HUES6 (cell line): ENCODE measurements around the gene ZNF738.

Source experiments
- H3K27ac ChIP-seq: 2 replicates; pipeline ENCODE4 v1.7.0; 2013; ENCODE audit warnings: low read depth, mild to moderate bottlenecking, low read length, inconsistent platforms
- H3K27me3 ChIP-seq: 2 replicates; pipeline ENCODE4 v1.6.1; 2013; ENCODE audit warnings: low read length; ENCODE audit not compliant: control insufficient read depth, insufficient read depth
- H3K36me3 ChIP-seq: 2 replicates; pipeline ENCODE4 v1.6.1; 2013; ENCODE audit warnings: low read length; ENCODE audit not compliant: control insufficient read depth, insufficient read depth
- H3K4me1 ChIP-seq: 2 replicates; pipeline ENCODE4 v1.6.1; 2013; ENCODE audit warnings: low read length; ENCODE audit not compliant: control insufficient read depth, insufficient read depth
- H3K4me3 ChIP-seq: 2 replicates; pipeline ENCODE4 v1.5.1; 2013; ENCODE audit warnings: low read depth, low read length
- H3K9ac ChIP-seq: one replicate; pipeline ENCODE4 v1.6.1; 2013; ENCODE audit warnings: mild to moderate bottlenecking, low read length
- H3K9me3 ChIP-seq: 2 replicates; pipeline ENCODE4 v1.6.1; 2013; ENCODE audit warnings: low read depth, low read length; ENCODE audit not compliant: control insufficient read depth, insufficient read depth

The ZNF738 gene

GRCh38 chr19:21423057-21424041, 64.5 kb downstream of the ZNF738 start:
- Histone ChIP-seq H3K9me3 (peaks cover 68% of the 10 kb centered on the region), H3K4me1 (no peaks in the 10 kb centered on the region)

More at GRCh38 chr19:21423057-21424041, 64.5 kb downstream of the ZNF738 start:
- Histone ChIP-seq H3K9ac (no peak overlapping the region), H3K27me3 (no peaks in the 10 kb centered on the region), H3K27ac (no peak overlapping the region), H3K36me3 (peaks cover 8% of the 10 kb centered on the region; the same call in 1 of the 2 replicates), H3K4me3 (no peak overlapping the region)
